ENCODE measurements around the gene TEF.

TEF gene

GRCh38 chr22:41357191-41357590, 24.6 kb upstream of the TEF start:
- Histone ChIP-seq H3K4me3 (replicated peaks; ENCODE audit: insufficient read depth, low read length) (no peak overlapping the region), H3K27me3 (ENCODE audit: insufficient read depth, poor library complexity, severe bottlenecking) (no peaks in the 10 kb centered on the region), H3K27ac (replicated peaks) (no peak overlapping the region)
- DNase-seq (ENCODE audit: low read depth in 1 of 2, low spot score in 1 of 2) = no peak
- TF ChIP-seq CTCF (IDR thresholded peaks at IDR 0.05; ENCODE audit: insufficient read depth, low read length) = no peak
- no peak for TF ChIP-seq POLR2AphosphoS5 (IDR thresholded peaks at IDR 0.05; ENCODE audit: low read depth)
- TF ChIP-seq SPI1 (IDR thresholded peaks at IDR 0.05; ENCODE audit: borderline replicate concordance, low read depth) = no peak
- no peak for TF ChIP-seq GABPA (IDR thresholded peaks at IDR 0.05; ENCODE audit: low read depth)
- TF ChIP-seq, protein P1, sequence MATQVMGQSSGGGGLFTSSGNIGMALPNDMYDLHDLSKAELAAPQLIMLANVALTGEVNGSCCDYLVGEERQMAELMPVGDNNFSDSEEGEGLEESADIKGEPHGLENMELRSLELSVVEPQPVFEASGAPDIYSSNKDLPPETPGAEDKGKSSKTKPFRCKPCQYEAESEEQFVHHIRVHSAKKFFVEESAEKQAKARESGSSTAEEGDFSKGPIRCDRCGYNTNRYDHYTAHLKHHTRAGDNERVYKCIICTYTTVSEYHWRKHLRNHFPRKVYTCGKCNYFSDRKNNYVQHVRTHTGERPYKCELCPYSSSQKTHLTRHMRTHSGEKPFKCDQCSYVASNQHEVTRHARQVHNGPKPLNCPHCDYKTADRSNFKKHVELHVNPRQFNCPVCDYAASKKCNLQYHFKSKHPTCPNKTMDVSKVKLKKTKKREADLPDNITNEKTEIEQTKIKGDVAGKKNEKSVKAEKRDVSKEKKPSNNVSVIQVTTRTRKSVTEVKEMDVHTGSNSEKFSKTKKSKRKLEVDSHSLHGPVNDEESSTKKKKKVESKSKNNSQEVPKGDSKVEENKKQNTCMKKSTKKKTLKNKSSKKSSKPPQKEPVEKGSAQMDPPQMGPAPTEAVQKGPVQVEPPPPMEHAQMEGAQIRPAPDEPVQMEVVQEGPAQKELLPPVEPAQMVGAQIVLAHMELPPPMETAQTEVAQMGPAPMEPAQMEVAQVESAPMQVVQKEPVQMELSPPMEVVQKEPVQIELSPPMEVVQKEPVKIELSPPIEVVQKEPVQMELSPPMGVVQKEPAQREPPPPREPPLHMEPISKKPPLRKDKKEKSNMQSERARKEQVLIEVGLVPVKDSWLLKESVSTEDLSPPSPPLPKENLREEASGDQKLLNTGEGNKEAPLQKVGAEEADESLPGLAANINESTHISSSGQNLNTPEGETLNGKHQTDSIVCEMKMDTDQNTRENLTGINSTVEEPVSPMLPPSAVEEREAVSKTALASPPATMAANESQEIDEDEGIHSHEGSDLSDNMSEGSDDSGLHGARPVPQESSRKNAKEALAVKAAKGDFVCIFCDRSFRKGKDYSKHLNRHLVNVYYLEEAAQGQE (IDR thresholded peaks at IDR 0.05; ENCODE audit: insufficient replicate concordance, low read depth) = no peak

- TF ChIP-seq CTCF (IDR thresholded peaks at IDR 0.05; ENCODE audit: insufficient read depth, low read length) (no peak), POLR2AphosphoS5 (IDR thresholded peaks at IDR 0.05; ENCODE audit: low read depth) (no peak), SPI1 (IDR thresholded peaks at IDR 0.05; ENCODE audit: borderline replicate concordance, low read depth) (no peak), GABPA (IDR thresholded peaks at IDR 0.05; ENCODE audit: low read depth) (no peak)
- TF ChIP-seq, protein P1 (IDR thresholded peaks at IDR 0.05; ENCODE audit: insufficient replicate concordance, low read depth) = no peak
- Histone ChIP-seq H3K4me3 (replicated peaks; ENCODE audit: insufficient read depth, low read length) (no peak overlapping the region), H3K27ac (replicated peaks) (no peak overlapping the region), H3K27me3 (ENCODE audit: insufficient read depth, poor library complexity, severe bottlenecking) (no peaks in the 10 kb centered on the region)
- DNase-seq (ENCODE audit: low read depth in 1 of 2, low spot score in 1 of 2) = no peak
Observed at GRCh38 chr22:41358927-41359326, 22.8 kb upstream of the TEF start.

- DNase-seq (ENCODE audit: low read depth in 1 of 2, low spot score in 1 of 2) = no peak
- Histone ChIP-seq H3K4me3 (replicated peaks; ENCODE audit: insufficient read depth, low read length) (no peak overlapping the region), H3K27me3 (ENCODE audit: insufficient read depth, poor library complexity, severe bottlenecking) (no peaks in the 10 kb centered on the region), H3K27ac (replicated peaks) (no peak overlapping the region)
- TF ChIP-seq CTCF (IDR thresholded peaks at IDR 0.05; ENCODE audit: insufficient read depth, low read length) (no peak), POLR2AphosphoS5 (IDR thresholded peaks at IDR 0.05; ENCODE audit: low read depth) (no peak), SPI1 (IDR thresholded peaks at IDR 0.05; ENCODE audit: borderline replicate concordance, low read depth) (no peak), GABPA (IDR thresholded peaks at IDR 0.05; ENCODE audit: low read depth) (no peak)
- TF ChIP-seq, protein P1 (IDR thresholded peaks at IDR 0.05; ENCODE audit: insufficient replicate concordance, low read depth) = no peak
Observed at GRCh38 chr22:41359376-41359775, 22.4 kb upstream of the TEF start.
